Activated CD4-positive, alpha-beta T cell treated with anti-CD3 and anti-CD28 coated beads, Interleukin-2, amount 50 U/mL, for 24 hours (primary cell): ENCODE data around the gene CDK5RAP2.

ENCODE experiments used
- DNase-seq, 2 donors: peaks; one replicate each; pipeline ENCODE4 v3.0.0-alpha.2; 2020; ENCODE audit warnings: low read depth in 1 of 2, low spot score in 1 of 2

CDK5RAP2 gene

DNA sequence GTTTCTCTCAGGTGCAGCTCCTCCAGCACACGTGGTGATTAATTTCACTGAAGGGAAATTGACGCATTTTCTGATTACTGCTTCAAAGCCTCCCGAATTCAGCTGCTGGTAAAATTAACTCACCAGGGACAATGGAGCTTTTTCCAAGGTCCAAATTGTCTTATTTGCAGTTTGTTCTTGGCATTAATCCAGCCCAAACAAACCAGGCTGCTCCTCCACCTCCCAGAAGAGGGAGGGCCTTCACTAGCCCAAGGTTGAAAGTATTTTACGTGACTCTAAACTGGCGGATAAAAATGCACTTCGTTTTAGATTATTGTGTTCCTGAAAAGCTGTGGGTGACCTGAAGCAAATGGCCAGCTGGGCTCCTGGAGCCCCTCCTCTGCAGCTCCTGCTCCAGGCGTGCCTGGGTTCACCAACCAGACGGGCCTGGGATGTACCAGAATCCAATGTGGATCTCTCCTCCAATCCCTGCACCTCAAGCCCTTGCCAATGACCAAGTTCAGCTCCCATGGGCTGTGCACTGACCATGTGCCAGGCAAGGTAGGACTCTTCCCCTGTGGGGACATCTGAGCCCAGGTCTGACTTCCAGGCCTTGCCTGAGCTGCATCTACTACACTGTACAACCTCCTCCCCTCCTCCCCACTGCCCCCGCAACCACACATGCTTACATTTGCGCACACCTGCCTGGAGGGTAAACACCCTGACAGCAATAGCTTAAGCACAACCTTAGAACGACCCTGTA, 193.4 kb downstream of the CDK5RAP2 start:
- no peak for DNase-seq

DNA sequence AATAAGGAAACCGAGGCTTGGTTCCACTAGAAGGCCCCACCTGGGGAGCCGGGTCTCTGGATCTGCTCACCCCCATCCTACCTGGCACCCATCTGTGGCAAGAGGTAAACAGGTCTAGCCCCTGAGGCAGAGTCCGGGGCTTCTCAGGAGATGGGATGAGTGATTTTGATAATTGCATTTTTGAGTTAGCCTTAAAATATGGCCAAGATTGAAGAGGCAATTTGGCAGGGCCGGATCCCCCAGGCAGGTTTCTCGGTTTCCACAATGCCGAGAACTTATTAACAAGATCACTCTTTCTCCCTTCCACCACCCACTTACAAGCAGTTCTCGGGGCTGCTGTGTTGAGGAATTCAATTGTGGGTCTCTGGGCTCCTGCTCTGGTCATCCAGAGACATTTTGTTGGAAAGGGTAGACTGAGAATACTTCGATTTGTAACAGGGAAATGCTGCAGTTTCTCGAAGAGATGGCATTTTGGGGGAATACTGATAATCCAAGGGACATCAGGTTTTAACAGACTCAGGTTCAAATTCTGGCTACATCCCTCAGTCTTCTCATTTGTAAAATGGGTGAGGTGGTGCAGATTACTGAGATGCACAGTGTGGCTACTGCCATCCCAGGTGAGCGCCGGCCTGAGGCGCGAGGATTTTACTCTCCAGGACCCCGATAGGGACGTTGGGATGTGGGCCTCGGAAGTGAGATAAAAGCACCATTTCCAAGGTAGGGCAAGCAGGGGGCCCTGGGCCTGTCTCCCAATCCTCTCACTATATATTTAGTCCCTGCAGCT, 194.2 kb downstream of the CDK5RAP2 start:
- no peak for DNase-seq

DNA sequence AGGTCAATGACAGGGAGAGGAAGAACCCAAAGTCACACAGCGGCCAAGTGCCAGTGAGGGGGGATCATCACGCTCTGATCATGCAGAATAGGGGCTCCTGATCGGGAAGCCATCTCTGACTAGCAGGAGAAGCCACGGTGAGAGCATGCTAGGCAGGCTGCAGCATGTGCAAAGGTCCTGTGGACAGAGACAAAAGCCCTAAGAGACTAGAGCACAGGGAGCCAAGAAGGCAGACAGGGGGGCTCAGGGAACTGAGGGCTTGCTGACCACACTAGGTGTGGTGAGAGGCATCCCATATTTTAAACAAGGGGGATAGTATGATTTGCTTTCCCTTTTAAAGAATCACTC, 195.1 kb downstream of the CDK5RAP2 start:
- DNase-seq: no peak

DNA sequence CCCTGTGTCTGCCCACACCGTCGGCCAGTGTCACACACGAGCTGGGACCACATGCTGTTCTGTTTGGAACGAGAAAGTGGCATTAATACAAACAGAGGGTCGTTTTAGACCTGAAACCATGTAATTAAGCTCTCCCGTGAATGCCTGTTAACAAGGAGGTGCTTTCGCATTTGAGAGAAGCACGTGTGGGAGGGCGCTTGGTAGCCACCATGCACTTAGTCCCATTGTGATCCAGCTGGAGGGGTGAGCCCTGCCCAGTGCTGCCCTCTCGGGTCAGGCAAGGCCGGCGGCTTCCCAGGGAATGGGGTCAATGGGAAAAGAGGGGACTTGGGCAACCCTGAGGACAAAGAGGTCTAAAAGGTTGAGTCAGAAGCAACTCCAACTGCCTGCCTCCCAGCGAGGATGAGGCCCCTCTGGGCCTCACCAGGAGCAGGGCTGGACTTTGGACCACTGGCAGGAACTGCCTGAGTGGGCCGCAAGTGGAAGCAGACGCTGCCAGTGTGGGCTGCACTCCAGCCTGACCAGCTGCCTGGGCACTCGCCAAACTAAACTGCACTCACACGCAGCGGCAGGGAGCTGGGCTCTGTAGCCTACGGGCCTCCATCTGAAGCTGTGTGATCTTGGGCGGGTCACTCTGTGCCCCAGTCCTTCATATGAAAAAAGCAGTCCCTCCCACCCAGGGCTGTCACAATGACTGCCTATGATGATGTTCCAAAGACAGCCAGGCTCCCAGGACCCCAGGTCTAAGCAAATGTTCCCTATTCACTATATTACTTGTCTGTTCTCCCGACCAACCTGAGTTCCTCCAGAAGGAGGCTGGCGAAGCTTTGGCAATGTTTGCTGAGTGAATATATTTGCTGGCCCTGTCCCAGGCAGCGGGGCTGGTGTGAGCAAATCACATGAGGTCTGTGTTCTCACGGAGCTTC, 195.7 kb downstream of the CDK5RAP2 start:
- DNase-seq: no peak

DNA sequence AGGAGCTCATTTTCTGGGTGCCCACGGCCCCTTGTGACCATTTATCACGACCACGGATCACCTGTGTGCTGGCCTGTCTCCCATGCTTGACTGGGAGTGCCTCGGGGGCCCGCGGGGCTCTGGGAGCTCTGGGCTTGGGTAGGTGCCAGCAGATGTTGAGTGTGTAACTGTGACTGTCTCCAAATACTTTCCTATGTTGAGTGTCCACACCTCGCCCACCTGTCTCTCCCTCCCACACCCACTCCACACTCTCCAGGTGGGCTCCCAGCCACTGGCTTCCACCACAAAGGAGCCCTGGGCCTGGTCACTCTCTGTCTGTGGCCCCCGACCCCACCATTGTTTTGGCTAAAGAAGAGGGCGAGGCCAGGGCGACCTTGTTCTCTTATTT, 196.4 kb downstream of the CDK5RAP2 start:
- no peak for DNase-seq

DNA sequence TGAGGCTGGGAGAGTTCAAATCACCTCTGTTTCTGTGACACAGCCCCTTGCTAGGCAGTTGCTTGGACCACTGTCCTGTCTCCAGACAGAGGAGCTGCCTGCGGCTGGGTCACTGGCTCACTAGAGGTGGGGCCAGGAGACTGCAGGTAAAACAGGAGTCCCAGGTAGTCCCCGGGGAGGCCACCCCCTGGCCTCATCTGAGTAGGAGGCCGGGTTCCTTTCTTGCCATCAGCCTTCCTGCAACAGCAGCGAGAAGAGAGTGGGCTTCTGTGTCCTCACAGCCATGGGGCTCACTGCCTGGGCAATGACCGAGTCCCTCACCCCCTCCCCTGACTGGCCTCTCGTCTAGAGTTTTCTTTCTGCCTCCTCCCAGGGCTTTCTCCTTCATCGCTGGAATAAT, 197.5 kb downstream of the CDK5RAP2 start:
- no peak for DNase-seq

DNA sequence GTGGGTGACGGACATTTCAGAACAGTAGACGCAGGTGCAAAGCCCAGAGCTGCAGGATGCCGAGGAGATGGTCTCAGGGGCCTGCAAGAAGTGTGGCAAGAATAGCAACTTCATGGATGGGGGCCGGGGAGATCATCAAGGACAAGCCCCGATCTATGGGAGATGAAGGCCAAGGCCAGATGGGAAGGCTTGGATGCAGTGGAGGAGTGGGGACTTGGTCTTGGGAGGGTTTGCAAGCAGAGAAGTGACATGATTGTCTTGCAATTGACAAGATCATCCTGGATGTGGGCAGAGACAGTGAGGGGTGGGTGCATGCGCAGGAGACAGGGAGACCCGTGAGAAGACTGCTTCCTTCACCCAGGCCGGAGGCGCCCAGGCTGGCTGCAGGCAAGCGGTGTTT, 198.1 kb downstream of the CDK5RAP2 start:
- DNase-seq: no peak

DNA sequence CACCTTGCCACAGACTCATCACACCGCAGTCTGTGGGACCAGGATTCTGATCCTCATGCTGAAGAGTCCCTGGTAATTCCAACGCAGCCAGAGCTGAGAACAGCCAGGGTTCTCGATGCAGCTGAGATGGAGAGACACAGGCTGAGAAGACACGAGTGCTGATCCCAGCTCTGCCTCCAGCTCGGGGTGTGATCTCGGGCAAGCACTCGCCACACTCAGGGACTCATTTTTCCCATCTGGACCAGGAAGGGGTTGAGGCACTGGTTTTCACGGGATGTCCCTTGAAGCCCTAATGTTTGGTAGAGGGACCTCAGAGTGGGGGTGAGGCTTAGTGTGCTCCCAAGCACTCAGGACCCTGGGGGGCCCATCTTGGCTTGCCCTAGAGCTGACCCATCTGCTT, 200.4 kb downstream of the CDK5RAP2 start:
- no peak for DNase-seq

DNA sequence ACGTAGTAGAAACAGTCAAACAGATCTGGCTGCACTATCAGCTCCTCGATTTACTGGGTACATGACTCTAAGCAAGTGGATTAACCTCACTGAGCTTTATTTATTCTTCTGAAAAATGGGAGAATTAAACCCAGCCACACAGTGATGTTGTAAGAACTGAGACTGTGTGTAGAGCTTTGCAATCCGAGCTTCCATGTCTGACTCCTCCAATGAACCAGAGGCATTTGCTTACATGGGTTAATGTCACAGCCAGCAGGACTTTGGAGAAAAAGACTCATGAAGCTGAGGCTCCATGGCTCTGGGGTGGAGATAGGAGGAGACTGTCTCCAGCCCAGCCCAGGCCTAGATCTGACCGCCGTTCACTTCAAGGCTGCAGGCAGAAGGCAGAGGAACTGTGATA, 201.3 kb downstream of the CDK5RAP2 start:
- no peak for DNase-seq

DNA sequence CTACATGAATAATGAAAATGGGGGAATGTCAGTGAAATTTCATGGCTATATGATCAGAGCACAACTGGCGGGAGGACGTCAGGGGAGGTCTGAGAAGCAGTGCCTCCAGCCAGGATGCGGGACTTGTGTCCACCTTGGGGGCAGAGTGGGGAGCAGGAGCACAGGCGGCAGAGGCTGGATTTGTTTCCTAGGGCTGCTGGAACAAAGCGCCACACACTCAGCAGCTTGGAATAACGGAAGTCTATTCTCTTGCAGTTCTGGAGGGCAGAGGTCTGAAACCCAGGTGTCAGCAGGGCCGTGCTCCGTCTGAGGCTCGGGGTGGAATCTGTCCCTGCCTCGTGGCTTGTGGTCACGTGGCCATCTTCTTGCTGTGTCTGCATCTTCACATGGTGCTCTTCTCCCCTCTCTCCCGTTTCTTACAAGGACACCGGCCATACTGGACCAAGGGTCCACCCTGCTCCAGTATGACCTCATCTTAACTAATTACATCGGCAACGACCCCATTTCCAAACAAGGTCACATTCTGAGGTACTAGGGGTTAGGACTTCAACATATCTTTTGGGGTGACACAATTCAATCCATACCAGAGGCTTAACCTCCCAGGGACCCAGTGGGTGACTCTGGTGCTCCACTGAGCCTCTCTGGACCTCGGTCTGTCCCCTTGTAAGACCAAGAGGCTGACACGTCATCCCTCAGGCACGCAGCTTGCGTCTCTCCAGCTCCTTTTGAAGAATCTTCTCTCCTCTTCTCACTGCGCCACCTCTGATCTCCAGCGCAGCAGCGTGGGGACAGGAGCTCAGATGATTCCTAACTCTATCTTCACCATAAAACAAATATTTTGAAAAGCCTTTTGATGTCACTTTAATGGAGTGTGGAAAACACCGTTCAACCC, 202.5 kb downstream of the CDK5RAP2 start:
- no peak for DNase-seq

DNA sequence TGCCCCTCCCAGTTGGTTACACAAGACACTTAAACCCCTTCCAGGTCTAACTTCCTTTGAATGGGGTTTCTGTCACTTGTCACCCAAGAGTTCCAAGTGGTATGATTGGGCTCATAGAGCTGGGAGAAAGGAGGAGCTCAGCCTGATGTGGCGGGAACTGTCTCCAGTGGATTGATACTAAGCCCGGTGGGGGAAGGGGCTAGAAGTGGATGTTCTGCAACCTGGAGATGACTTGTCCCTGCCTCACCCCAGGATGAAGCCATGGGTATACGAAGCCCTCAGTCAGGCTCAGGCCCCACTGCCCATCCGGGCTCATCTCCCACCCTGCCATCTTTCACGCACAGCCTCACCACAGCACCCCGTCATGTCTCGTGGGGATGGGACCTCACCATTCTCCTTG, 203.9 kb downstream of the CDK5RAP2 start:
- no peak for DNase-seq

DNA sequence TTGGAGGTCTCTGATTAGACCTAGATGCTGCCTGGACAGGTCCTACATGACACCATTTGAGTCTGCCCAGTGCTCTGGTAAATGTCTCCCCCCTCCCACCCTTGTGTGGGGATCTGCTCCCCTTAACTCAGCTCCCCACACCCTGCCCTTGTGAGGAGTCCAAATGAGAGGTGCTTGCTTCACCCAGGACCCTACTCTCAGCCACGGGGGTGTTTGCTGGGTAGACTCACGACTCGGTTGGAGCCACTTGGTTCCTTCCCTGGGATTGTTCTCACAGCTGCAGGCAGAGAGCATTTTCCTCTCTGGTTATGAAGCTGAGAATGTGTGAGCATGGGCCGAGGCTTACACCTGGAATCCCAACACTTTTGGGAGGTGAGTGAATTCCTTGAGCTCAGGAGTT, 204.7 kb downstream of the CDK5RAP2 start:
- DNase-seq: no peak

DNA sequence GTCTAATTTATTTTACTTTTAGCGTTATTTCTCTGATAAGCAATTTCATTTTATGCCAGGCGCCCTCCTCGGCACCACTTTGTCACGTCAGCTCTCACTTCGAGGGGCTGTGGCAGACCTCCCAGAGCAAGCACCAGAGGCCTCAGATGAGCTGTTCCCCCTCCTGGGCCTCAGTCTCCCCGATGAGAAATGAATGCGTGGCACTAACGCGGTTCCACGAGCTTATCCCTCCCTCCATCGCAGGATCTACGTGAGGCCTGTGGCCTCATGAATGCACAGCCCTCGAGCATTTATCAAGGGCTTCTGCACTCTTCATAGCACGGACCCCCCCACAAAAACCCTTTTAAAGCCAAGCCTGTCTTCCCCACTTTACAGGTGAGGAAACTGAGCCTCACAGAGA, 205.2 kb downstream of the CDK5RAP2 start:
- DNase-seq: no peak

DNA sequence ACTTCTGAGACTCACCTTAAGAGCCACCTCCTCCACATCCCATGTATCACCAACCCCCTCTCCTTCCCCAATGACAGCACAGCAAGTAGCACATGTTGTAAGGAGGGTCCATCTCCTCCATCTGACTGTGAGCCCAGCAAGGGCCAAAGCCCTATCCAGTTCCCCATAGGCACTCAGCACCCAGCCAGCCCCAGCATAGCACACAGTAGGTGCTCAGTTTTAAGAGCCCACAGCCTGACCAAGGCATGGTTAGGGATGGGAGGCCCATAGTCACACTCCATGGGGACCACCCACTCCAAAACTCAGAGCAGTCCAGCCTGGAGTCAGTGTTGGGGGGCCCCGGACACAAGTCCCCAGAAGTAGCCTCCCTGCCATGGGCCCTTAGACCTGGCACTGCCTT, 205.7 kb downstream of the CDK5RAP2 start:
- DNase-seq: no peak

DNA sequence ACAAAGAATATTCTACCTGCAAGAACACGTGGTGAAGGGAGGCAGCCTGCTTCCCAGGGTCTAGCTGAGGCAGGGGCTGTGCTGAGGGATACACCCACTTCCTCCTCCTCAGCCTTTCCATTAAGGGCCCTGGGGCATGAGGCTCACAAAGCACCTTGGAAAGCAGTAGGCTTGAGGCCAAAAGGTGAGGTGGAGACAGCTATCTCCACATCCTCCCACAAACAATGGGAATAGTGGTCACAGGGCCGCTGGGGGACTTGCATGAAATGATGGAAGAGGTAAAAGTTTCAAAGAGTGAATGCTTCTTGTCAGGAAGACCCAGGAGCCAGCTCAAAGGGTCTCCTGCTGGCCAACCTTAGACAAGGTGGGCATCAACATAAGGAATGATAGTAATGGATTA, 207.9 kb downstream of the CDK5RAP2 start:
- DNase-seq: no peak

DNA sequence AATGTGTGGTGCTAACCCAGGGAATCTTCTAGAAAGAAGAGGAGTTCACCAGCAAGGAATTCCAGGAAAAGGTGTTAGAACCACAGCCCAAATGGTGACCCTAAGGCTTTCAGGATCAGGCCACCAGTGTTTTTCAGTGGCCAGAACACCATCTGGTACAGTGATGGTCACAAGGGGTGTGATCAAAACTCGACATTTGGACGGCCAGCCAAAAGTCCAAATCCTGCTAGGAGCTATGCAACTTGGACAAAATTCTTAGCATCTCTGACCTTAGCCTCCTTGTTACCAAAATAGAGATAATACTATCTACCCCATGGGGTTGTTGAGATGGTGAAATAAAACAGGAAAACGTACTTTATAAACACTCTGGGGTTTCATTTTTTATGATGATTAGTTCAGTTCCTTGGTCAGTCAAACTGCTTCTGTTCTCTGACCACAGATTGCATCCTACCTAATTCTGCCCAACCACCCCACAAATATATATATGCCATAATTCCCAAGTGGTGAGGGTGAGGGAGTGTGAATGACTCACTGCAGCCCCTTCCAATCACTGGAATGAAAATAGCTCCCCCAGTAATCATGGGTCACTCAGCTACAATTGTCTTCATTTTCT, 210.3 kb downstream of the CDK5RAP2 start:
- no peak for DNase-seq

DNA sequence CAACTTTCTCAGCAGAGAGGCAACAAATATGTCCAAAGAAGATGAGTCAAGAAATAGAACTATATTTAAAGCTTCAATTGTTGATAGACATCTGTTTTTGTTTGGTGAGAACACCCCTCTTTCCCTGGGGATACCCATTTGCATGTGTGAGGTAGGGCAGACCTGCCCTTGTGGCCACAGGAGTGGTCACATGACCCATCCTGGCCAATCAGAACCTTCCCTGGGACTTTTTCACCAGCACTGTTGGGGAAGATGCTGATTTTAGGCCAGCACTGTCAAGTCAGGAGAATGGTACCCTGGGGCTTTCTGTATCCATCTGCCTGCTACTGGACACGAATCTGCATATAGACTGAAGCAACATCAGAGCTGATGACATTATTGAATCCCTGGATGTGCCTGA, 211.2 kb downstream of the CDK5RAP2 start:
- DNase-seq: no peak

DNA sequence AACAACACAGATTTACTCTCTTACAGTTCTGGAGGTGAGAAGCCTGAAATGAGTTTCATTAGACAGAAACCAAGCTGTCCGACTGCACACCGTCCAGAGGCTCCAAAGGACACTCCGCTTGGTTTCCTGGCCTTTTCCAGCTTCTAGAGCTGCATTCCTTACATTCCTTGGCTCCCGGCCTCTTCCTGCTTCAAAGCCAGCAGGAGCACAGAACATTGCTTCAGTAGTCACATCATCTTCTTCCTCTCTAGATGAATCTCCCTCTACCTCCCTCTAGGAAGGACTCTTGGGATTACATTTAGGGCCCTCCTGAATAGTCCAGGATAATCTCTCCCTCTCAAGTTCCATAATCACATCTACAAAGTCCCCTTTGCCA, 213.3 kb downstream of the CDK5RAP2 start:
- no peak for DNase-seq

DNA sequence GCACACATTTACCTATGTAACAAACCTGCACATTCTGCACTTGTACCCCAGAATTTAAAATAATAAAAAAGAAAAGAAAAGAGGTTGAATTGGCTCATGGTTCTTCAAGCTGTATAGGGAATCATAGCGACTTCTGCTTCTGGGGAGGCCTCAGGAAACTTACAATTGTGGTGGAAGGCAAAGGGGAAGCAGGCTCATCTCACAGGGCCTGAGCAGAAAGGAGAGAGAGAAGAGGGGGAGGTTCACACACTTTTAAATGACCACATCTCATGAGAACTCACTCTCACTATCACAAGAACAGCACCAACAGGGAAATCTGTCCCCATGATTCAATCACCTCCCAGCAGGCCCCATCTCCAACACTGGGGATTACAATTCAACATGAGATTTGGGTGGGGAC, 214.6 kb downstream of the CDK5RAP2 start:
- DNase-seq: no peak

DNA sequence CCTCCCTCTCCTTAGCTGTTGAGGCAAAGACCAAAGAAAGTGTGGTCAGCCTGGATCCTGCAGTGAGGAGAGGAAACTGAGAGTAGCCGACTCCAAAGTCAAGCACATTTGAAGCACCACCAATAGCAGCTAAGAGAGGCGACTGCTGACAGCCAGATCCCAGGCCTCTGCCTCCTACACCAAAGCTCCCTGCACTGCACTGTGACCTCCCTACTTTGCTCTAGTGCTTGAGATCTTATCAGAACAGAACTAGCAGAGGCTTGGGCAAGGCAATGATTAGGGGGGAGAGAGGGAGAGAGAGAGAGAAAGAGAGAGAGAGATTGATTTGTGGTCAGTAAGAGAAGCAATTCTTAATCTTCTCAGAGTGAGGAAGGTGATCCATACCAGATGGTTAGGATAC, 216.3 kb downstream of the CDK5RAP2 start:
- DNase-seq: no peak
